ENCODE results near the gene SHISA4. TPM values are rescaled to one million over a fixed set of nuclear protein-coding genes. Genes with fewer than 3 reads are reported as not detected.
"Not testable (repeated sequence)": the region's sequence is repeated elsewhere in the genome, so short reads cannot be mapped to it uniquely, and the experiment has no call there.

Gene SHISA4, protein sequence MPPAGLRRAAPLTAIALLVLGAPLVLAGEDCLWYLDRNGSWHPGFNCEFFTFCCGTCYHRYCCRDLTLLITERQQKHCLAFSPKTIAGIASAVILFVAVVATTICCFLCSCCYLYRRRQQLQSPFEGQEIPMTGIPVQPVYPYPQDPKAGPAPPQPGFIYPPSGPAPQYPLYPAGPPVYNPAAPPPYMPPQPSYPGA
- total RNA-seq (100 to 1,000 TPM in 4 of 9 donors, 10 to 100 TPM in 5; 32.9 to 221 (median 95.1) TPM), polyA plus RNA-seq (10 to 100 TPM; 49.7 to 62.8 (median 51.0) TPM)
- long read RNA-seq, donor 1, transcript SHISA4-201 (5 exons, 1,341 nt) = major isoform, 6 of 19 reads
- long read RNA-seq, donor 1, partial matches to known transcripts = 13 of 19 reads
- long read RNA-seq, donor 1, other reads (novel, unspliced or antisense) = 0 of 19 reads
- long read RNA-seq, donor 2, partial matches to known transcripts = 12 of 16 reads
- long read RNA-seq, donor 2, other reads (novel, unspliced or antisense) = 0 of 16 reads
- long read RNA-seq, donor 3, transcript SHISA4-201 (5 exons, 1,341 nt) = major isoform, 9 of 23 reads
- long read RNA-seq, donor 3, partial matches to known transcripts = 14 of 23 reads
- long read RNA-seq, donor 3, other reads (novel, unspliced or antisense) = 0 of 23 reads
- long read RNA-seq, donor 4, transcript SHISA4-201 (5 exons, 1,341 nt) = major isoform, 18 of 38 reads
- long read RNA-seq, donor 4, partial matches to known transcripts = 13 of 38 reads
- long read RNA-seq, donor 4, other reads (novel, unspliced or antisense) = 4 of 38 reads
- long read RNA-seq, donor 5, transcript SHISA4-201 (5 exons, 1,341 nt) = major isoform, 103 of 161 reads
- long read RNA-seq, donor 5, transcript SHISA4-202 (5 exons, 914 nt) = minor isoform, 11 of 161 reads
- long read RNA-seq, donor 5, partial matches to known transcripts = 30 of 161 reads
- long read RNA-seq, donor 5, other reads (novel, unspliced or antisense) = 17 of 161 reads
- long read RNA-seq, donor 6, transcript SHISA4-201 (5 exons, 1,341 nt) = major isoform, 20 of 33 reads
- long read RNA-seq, donor 6, partial matches to known transcripts = 9 of 33 reads
- long read RNA-seq, donor 6, other reads (novel, unspliced or antisense) = 1 of 33 reads
- long read RNA-seq, donor 7, partial matches to known transcripts = 16 of 18 reads
- long read RNA-seq, donor 7, other reads (novel, unspliced or antisense) = 0 of 18 reads
- long read RNA-seq, donor 8, transcript SHISA4-201 (5 exons, 1,341 nt) = major isoform, 13 of 25 reads
- long read RNA-seq, donor 8, partial matches to known transcripts = 10 of 25 reads
- long read RNA-seq, donor 8, other reads (novel, unspliced or antisense) = 0 of 25 reads
- long read RNA-seq, donor 9, partial matches to known transcripts = 20 of 23 reads
- long read RNA-seq, donor 9, other reads (novel, unspliced or antisense) = 0 of 23 reads
- long read RNA-seq, donor 10, transcript SHISA4-201 (5 exons, 1,341 nt) = major isoform, 7 of 7 reads
- long read RNA-seq, donor 10, partial matches to known transcripts = 0 of 7 reads
- long read RNA-seq, donor 10, other reads (novel, unspliced or antisense) = 0 of 7 reads

DNA sequence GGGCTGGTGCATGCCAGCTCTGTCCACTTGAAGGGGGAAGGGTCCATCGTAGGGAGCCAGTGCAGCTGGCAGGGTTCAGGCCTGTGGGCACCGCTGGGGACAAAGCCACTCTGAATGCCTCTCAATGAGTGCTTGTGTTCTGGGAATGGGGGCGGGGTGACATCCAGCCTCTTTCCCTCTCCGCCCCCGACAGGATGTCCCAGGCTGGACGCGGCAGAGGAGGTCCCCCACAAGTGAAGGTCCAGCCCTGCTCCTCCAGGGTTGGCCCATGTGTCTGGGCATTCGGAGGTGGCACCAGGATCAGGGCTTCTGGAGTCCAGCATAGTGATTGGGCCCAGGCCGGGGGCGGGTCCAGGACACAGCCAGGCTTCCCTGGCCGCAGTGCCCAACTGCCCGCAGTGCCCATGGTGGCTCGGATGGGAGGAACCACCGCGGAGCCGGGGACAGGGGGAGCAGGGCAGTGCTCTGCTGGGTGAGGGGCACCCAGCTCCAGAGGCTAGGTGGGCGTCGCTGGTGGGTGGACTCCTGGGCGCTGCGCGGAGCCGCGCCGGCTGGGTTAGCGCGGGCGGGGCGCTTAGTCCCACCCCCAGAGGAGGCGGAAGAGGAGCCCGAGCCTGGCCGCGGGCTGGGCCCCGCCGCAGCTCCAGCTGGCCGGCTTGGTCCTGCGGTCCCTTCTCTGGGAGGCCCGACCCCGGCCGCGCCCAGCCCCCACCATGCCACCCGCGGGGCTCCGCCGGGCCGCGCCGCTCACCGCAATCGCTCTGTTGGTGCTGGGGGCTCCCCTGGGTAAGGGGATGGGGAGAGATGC lies at the start of gene SHISA4:
SHISA4 (plus strand) TSS at position 617 of the 808 bp plus-strand sequence; CDS start at position 714, 97 bp downstream.
- H3K4me1 ChIP-seq (replicated peaks in 1 of 2) = peaks cover 40 to 61% of the 10 kb centered on the region in 2 donors
- 0 to 6% (median 3%) methylated on average over 11 to 49 of the region's 49 CpGs; no CpG with 5 or more reads in 1 of the 4 donors for WGBS, 4 donors

DNA sequence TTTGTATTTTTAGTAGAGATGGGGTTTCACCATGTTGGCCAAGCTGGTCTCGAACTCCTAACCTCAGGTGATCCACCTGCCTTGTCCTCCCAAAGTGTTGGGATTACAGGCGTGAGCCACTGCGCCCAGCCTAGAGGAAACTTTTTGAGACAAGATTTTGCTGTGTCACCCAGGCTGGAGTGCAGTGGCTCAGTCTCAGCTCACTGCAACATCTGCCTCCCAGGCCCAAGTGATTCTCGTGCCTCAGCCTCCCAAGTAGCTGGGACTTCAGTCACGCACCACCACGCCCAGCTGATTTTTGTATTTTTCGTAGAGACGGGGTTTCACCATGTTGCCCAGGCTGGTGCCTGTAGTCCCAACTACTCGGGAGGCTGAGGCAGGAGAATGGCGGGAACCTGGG lies 49.6 kb upstream of the SHISA4 start:
- 95 to 98% (median 98%) methylated on average over 10 of the region's 10 CpGs for WGBS, 4 donors
- DNase-seq; intact Hi-C loops (cut with DNase I): not testable (repeated sequence)

More for the DNA sequence above, at the start of gene SHISA4:
- peak within 1 kb of the TSS; percentile 34 to 86 (median 51) for H3K4me3 ChIP-seq
- intact Hi-C loops (cut with DNase I) = no loop called here
- H3K27me3 ChIP-seq = no peaks in the 10 kb centered on the region
- peak; percentile 83 to 94 (median 92) for DNase-seq
- no peaks in the 10 kb centered on the region for H3K9me3 ChIP-seq (replicated peaks in 1 of 3)
- no peaks in the 10 kb centered on the region for H3K36me3 ChIP-seq (replicated peaks in 1 of 2)
- TF ChIP-seq, protein P1, sequence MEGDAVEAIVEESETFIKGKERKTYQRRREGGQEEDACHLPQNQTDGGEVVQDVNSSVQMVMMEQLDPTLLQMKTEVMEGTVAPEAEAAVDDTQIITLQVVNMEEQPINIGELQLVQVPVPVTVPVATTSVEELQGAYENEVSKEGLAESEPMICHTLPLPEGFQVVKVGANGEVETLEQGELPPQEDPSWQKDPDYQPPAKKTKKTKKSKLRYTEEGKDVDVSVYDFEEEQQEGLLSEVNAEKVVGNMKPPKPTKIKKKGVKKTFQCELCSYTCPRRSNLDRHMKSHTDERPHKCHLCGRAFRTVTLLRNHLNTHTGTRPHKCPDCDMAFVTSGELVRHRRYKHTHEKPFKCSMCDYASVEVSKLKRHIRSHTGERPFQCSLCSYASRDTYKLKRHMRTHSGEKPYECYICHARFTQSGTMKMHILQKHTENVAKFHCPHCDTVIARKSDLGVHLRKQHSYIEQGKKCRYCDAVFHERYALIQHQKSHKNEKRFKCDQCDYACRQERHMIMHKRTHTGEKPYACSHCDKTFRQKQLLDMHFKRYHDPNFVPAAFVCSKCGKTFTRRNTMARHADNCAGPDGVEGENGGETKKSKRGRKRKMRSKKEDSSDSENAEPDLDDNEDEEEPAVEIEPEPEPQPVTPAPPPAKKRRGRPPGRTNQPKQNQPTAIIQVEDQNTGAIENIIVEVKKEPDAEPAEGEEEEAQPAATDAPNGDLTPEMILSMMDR (IDR thresholded peaks at IDR 0.05) = no peak
- peak; percentile 82 to 88 for TF ChIP-seq POLR2A (IDR thresholded peaks at IDR 0.05)
- H3K27ac ChIP-seq = peak within 1 kb of the TSS in 3 of 5 donors; percentile 71 to 78 (median 74)

DNA sequence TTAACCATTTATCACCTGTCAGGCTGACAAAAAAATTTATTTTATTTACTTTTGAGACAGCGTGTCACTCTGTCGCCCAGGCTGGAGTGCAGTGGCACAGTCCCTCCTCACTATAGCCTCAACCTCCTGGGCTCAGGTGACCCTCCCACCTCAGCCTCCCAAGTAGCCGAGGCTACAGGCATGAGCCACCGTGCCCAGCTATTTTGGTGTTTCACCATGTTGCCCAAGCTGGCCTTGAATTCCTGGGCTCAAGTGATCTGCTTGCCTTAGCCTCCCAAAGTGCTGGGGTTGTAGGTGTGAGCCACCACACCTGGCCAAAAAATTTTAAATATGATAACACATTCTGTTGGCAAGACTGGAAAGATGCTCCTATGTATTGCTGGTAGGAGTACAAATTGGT lies 48.6 kb upstream of the SHISA4 start:
- Histone ChIP-seq H3K27me3 (no peaks in the 10 kb centered on the region), H3K4me3 (no peak overlapping the region), H3K9me3 (replicated peaks in 1 of 3) (no peaks in the 10 kb centered on the region), H3K36me3 (replicated peaks in 1 of 2) (no peaks in the 10 kb centered on the region), H3K27ac (no peak overlapping the region), H3K4me1 (replicated peaks in 1 of 2) (peaks cover 0 to 7% of the 10 kb centered on the region in 2 donors)
- WGBS, 4 donors = 89 to 95% (median 95%) methylated on average over 3 to 4 of the region's 4 CpGs
- intact Hi-C loops (cut with DNase I) = no loop called here
- no peak for TF ChIP-seq POLR2A (IDR thresholded peaks at IDR 0.05)
- TF ChIP-seq, protein P1 (IDR thresholded peaks at IDR 0.05) = no peak
- DNase-seq = no peak

More for the DNA sequence above, 49.6 kb upstream of the SHISA4 start:
- H3K4me1 ChIP-seq (replicated peaks in 1 of 2) = peaks cover 0 to 15% of the 10 kb centered on the region in 2 donors
- H3K36me3 ChIP-seq (replicated peaks in 1 of 2); H3K9me3 ChIP-seq (replicated peaks in 1 of 3); H3K27me3 ChIP-seq; H3K27ac ChIP-seq; H3K4me3 ChIP-seq: not testable (repeated sequence)
